ENCODE data around the gene STX1B.

The STX1B gene

GRCh38 chr16:30995927-30996323 lies 14.5 kb downstream of the STX1B start:
- DNase-seq = no peak

GRCh38 chr16:30992931-30993816 lies 17.3 kb downstream of the STX1B start:
- no peak for DNase-seq

- no peak for DNase-seq
Measured at GRCh38 chr16:30992276-30992780, 18.1 kb downstream of the STX1B start.

- no peak for DNase-seq
Measured at GRCh38 chr16:30991052-30991451, 19.4 kb downstream of the STX1B start.

- DNase-seq = no peak
Measured at GRCh38 chr16:30990105-30990504, 20.3 kb downstream of the STX1B start.

GRCh38 chr16:30989469-30990047 lies 20.9 kb downstream of the STX1B start:
- DNase-seq = no peak

- DNase-seq = no peak
Measured at GRCh38 chr16:30987581-30988190, 22.8 kb downstream of the STX1B start.

GRCh38 chr16:30986129-30986991 lies 24.1 kb downstream of the STX1B start:
- no peak for DNase-seq

GRCh38 chr16:30985401-30986128 lies 24.9 kb downstream of the STX1B start:
- no peak for DNase-seq

GRCh38 chr16:30984669-30985400 lies 25.6 kb downstream of the STX1B start, which contains the start of gene HSD3B7:
Gene HSD3B7, plus strand, starts transcription at chr16:30985207. Its CDS starts 452 bp downstream, at chr16:30985659.
- no peak for DNase-seq

GRCh38 chr16:30983898-30984610 lies 26.4 kb downstream of the STX1B start:
- no peak for DNase-seq

GRCh38 chr16:30983289-30983889 lies 27.0 kb downstream of the STX1B start:
- no peak for DNase-seq

- DNase-seq = no peak
Measured at GRCh38 chr16:30982548-30983288, 27.7 kb downstream of the STX1B start.

- DNase-seq = no peak
Measured at GRCh38 chr16:30980959-30981358, 29.5 kb downstream of the STX1B start.

GRCh38 chr16:30980434-30980833 lies 30.0 kb downstream of the STX1B start:
- no peak for DNase-seq

GRCh38 chr16:30980023-30980371 lies 30.4 kb downstream of the STX1B start:
- DNase-seq = no peak

GRCh38 chr16:30979170-30980022 lies 31.0 kb downstream of the STX1B start:
- DNase-seq = no peak

- DNase-seq = no peak
Measured at GRCh38 chr16:30977502-30977901, 32.9 kb downstream of the STX1B start.
